Adipocyte (in vitro differentiated cells): ENCODE results near the gene LDB3.

Experiments used
- DNase-seq: peaks from one replicate; pipeline ENCODE4 v3.0.0-alpha.2; 2015; ENCODE audit warnings: low read depth
- H3K27me3 ChIP-seq: replicated peaks from 2 replicates; pipeline ENCODE4 v1.7.0; 2013; ENCODE audit warnings: mild to moderate bottlenecking, low read length, moderate library complexity; ENCODE audit not compliant: control insufficient read depth, insufficient read depth
- H3K36me3 ChIP-seq: 2 replicates; pipeline ENCODE4 v1.7.0; 2013; ENCODE audit warnings: low read length, mild to moderate bottlenecking, moderate library complexity; ENCODE audit not compliant: control insufficient read depth, insufficient read depth, severe bottlenecking
- H3K4me1 ChIP-seq: 2 replicates; pipeline ENCODE4 v1.7.0; 2013; ENCODE audit warnings: mild to moderate bottlenecking, low read length, moderate library complexity; ENCODE audit not compliant: control insufficient read depth, insufficient read depth
- H3K4me3 ChIP-seq: 2 replicates; pipeline ENCODE4 v1.7.0; 2013; ENCODE audit warnings: mild to moderate bottlenecking, low read length, moderate library complexity
- H3K9ac ChIP-seq: 2 replicates; pipeline ENCODE4 v1.7.0; 2013; ENCODE audit warnings: mild to moderate bottlenecking, low read length, moderate library complexity
- H3K9me3 ChIP-seq: 2 replicates; pipeline ENCODE4 v1.7.0; 2013; ENCODE audit warnings: mild to moderate bottlenecking, low read length, moderate library complexity; ENCODE audit not compliant: control insufficient read depth

LDB3 gene

DNA sequence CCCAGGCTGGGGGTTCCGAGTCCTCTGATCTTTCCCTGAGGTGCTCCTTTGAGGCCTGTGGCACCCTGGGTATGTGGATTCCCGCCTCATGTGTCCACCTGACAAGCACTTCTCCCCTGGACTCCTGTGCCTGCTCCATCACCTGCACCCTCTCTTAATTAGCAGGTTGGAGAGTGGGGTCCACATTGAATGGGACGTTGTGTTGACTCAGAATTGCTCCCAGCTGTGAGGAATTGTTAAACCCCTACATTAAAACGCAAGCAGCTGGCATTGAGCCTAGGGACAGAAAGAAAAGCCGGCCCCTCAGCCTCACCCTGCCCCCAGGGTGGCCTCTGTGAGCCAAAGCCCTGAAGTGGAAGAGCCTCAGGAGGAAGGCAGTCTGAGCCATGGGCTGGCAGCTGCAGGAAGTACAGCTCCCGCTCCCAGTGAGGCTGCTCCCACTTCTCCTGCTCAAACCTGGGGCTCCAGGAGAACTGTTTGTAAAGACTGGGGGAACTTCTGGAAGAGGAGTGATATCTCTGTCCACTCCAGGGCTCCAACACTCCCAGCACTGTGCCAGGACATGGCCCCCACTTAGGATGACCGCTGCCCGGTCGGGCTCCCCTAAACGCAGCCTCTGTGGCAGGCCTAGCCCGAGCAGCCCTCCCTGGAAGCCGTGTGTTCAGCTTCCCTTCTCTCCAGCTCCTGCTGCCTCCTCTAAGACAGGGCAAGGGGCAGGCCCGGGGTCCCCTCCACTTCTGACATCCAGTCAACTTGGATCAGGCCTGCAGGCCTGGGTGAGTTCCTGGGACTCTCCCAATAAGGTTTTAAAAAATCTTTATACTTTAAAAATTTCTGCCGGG, 15.7 kb upstream of the LDB3 start:
- peaks cover 23% of the 10 kb centered on the region for H3K4me1 ChIP-seq
- H3K27me3 ChIP-seq = peaks cover 16% of the 10 kb centered on the region
- peak; percentile 30 for DNase-seq
- H3K36me3 ChIP-seq = no peaks in the 10 kb centered on the region
- no peak overlapping the region for H3K4me3 ChIP-seq
- H3K9ac ChIP-seq = no peak overlapping the region
- H3K9me3 ChIP-seq = no peaks in the 10 kb centered on the region

DNA sequence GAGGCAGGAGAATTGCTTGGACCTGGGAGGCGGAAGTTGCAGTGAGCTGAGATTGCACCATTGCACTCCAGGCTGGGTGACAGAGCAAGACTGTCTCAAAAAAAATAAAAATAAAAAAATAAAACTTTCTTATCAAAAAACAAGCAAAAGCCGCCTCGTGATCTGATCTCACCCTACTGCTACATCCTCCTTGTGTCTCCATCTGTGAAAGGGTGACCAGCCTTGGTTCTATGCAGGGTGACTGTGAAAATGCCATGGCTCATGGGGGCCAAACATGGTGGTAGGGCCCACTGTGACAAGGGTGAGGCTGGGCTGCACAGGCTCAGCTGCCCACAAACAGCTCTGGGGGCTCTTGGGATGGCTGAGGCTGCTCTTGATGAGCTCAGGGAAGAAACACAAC, 14.9 kb upstream of the LDB3 start:
- Histone ChIP-seq H3K4me1 (peaks cover 15% of the 10 kb centered on the region), H3K27me3 (peaks cover 16% of the 10 kb centered on the region), H3K36me3 (no peaks in the 10 kb centered on the region), H3K9me3 (no peaks in the 10 kb centered on the region), H3K4me3 (no peak overlapping the region), H3K9ac (no peak overlapping the region)
- DNase-seq = no peak

DNA sequence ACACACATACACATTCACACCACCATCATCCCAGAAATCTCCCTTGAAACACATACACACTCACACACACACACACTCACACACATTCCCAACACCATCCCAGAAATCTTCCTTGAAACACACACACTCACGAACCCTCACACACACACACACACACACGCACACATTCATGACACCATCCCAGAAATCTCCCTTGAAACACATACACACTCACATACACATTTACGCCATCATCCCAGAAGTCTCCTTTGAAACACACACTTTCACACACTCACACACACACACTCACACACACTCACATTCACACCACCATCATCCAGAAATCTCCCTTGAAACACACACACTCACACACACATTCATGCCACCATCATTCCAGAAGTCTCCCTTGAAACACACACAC, 14.3 kb upstream of the LDB3 start:
- H3K27me3 ChIP-seq = peaks cover 16% of the 10 kb centered on the region
- H3K36me3 ChIP-seq = no peaks in the 10 kb centered on the region
- H3K9me3 ChIP-seq = no peaks in the 10 kb centered on the region
- H3K4me1 ChIP-seq = peaks cover 9% of the 10 kb centered on the region
- H3K4me3 ChIP-seq = no peak overlapping the region
- no peak overlapping the region for H3K9ac ChIP-seq
- DNase-seq = no peak

DNA sequence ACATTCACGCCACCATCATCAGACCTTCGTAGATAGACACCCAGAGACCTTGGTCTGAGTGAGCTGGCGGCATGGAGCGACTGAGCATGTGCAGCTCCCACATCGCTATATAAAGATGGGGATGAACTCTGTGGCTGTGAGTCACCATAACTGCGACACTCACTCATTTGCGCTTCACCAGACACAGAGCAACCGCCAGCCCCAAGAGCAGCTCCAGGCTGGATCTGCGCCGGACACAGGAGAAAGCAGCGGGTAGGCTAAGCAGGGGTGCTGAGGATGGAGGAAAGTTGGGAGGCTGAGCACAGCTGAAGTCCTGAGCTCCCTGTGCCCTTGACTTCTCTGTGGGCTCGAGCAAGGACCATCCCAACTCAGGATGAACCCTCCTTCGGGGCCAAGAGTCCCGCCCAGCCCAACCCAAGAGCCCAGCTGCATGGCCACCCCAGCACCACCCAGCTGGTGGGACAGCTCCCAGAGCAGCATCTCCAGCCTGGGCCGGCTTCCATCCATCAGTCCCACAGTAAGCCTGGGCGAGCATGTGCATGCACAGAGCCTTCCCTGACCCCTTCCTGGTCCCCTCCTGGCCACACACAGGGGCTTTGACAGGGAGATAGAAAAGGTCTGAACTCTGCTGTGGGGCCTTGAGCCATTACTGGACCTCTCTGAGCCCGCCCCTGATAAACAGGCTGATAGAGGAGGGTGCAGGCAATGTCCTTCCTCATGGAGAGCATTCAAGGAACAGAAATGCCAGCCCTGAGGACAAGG, 13.7 kb upstream of the LDB3 start, which contains the start of gene OPN4:
TSS of gene OPN4 (plus strand) at position 137 of the 762 bp plus-strand sequence. CDS start at position 374, 237 bp downstream.
- Histone ChIP-seq H3K4me1 (peaks cover 3% of the 10 kb centered on the region), H3K9ac (no peak within 1 kb of the TSS), H3K9me3 (no peaks in the 10 kb centered on the region), H3K36me3 (no peaks in the 10 kb centered on the region), H3K27me3 (peaks cover 21% of the 10 kb centered on the region), H3K4me3 (no peak within 1 kb of the TSS)
- DNase-seq = no peak

DNA sequence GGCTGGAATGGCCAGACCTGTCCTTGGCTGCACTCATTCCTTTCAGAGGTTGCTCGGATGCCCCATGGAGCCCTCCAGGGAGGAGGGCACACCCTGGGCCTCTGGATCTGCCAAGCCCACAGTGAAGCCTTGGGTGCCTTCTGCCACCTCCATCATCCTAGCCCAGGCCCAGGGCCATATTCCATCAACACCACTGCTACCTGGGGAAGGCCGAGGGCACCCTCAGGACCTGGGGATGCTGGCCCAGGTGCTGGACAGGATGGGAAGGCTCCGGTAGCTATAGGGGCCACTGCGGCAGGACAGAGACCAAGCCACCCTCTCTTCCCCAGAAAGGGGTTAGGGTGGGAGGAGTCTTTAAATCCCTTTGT, 13.2 kb upstream of the LDB3 start:
- DNase-seq = no peak
- H3K4me1 ChIP-seq = no peaks in the 10 kb centered on the region
- no peaks in the 10 kb centered on the region for H3K9me3 ChIP-seq
- H3K36me3 ChIP-seq = no peaks in the 10 kb centered on the region
- no peak overlapping the region for H3K4me3 ChIP-seq
- H3K27me3 ChIP-seq = peaks cover 21% of the 10 kb centered on the region
- no peak overlapping the region for H3K9ac ChIP-seq

DNA sequence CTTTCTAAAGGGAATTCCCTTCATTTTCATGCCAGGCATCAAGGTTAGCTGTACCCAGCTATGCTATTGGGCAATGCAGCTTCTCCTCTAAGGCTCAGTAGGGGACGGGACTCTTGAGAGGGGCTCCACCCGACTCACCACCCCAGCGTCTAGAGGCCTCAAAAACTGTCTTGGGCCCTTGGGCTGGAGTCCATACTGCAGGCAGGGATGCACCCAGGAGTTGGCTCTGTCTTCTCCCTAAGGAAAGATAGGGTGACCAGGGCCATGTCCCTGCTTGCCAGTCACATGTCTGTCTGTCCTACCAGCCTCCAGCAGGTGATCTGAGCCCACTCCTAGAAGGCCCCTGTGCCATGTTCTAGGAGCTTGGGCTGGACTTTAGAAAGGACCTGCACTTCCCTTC, 12.7 kb upstream of the LDB3 start:
- Histone ChIP-seq H3K4me1 (no peaks in the 10 kb centered on the region), H3K27me3 (peaks cover 21% of the 10 kb centered on the region), H3K9ac (no peak overlapping the region), H3K36me3 (no peaks in the 10 kb centered on the region), H3K9me3 (no peaks in the 10 kb centered on the region), H3K4me3 (no peak overlapping the region)
- DNase-seq = no peak

DNA sequence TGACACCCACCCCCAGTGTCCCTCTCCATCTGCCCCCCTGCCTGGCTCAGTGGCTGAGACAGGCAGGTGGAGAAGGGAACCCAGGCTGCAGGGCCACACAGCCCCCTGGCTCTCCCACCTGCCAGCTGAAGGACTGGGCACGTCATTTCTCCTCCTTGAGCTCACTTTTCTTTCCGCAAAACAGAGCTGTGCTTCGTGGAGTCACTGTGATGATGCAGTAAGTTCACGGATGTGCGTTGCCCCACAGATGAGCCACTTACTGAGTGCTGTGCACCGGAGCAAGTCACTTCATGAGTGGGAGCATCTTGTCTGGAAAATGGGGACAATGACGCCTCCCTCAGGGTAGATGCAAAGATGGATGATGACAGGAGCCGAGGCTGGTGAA, 11.3 kb upstream of the LDB3 start:
- no peaks in the 10 kb centered on the region for H3K36me3 ChIP-seq
- no peak overlapping the region for H3K4me3 ChIP-seq
- no peaks in the 10 kb centered on the region for H3K9me3 ChIP-seq
- peaks cover 14% of the 10 kb centered on the region for H3K27me3 ChIP-seq
- H3K9ac ChIP-seq = no peak overlapping the region
- no peaks in the 10 kb centered on the region for H3K4me1 ChIP-seq
- DNase-seq = no peak

DNA sequence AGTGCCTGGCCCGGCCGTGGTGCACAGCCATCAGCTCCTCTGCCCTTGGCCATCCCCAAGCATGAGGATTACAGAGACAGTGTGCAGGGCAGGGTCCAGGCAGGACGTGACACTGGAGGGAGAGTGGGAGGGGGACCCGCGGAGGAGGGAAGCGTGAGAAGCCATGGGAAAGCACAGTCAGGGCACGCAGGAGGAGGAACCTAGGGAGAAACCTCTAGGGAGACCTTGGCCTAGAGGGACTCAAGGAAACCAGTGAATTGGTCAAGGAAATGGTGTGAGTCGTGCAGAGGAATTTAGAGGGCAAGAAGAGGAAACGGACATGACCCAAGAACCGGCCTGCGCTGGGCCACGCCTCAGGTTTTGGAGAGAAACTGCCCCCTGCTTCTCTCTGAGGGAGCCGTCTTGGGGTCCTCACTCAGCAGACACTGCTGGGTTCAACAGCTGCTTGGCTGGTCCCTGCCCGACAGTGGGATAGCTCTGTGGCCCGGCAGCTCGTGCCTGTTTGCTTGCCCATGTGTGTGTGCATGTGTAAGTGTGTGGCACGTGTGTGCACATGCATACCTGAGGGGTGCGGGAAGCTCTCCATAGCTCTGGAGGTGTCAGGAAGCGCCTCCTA, 10.8 kb upstream of the LDB3 start:
- no peaks in the 10 kb centered on the region for H3K4me1 ChIP-seq
- H3K4me3 ChIP-seq = no peak overlapping the region
- peaks cover 12% of the 10 kb centered on the region for H3K27me3 ChIP-seq
- H3K9ac ChIP-seq = no peak overlapping the region
- no peaks in the 10 kb centered on the region for H3K36me3 ChIP-seq
- no peak for DNase-seq
- H3K9me3 ChIP-seq = no peaks in the 10 kb centered on the region

DNA sequence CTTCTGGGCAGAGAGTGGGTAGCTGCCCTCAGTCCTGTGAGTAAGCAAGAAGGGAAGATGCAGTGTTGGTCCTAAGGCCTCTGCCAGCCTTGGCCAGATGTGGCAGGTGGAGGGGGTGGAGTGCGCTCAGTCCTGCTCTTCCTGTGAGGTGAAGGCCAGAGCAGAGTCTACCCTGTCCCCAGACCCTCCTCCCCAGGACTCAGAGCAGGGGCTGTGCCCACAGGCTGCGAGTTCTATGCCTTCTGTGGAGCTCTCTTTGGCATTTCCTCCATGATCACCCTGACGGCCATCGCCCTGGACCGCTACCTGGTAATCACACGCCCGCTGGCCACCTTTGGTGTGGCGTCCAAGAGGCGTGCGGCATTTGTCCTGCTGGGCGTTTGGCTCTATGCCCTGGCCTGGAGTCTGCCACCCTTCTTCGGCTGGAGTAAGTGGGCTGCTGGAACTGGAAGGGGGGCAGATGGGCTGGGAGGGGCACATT, 10.0 kb upstream of the LDB3 start:
- no peaks in the 10 kb centered on the region for H3K9me3 ChIP-seq
- DNase-seq = no peak
- H3K36me3 ChIP-seq = no peaks in the 10 kb centered on the region

DNA sequence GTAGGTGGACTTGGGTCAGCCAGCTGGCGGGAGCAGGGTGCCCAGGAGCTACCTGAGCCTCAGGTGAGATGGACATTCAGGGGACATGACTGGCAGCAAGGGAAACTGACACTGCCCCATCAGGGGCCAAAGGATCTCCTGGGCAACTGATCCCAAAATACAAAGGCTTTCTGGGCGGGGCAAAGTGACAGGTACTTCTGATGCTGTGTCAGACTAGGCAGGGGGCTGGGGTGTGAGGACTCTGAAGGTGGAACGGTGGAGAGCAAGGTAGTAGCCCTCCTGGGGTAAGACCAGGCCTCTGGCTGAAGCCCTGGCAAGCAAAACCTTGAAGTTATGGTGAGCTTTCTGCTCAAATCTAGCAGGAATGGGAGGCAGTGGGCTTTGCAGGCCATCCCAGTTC, 9.6 kb upstream of the LDB3 start:
- Histone ChIP-seq H3K27me3 (peaks cover 17% of the 10 kb centered on the region), H3K9ac (no peak overlapping the region), H3K36me3 (no peaks in the 10 kb centered on the region), H3K4me3 (no peak overlapping the region), H3K9me3 (no peaks in the 10 kb centered on the region), H3K4me1 (no peaks in the 10 kb centered on the region)
- DNase-seq = no peak

More for the DNA sequence above, 10.0 kb upstream of the LDB3 start:
- Histone ChIP-seq H3K9ac (no peak overlapping the region), H3K4me3 (no peak overlapping the region), H3K4me1 (no peaks in the 10 kb centered on the region), H3K27me3 (peaks cover 13% of the 10 kb centered on the region)

DNA sequence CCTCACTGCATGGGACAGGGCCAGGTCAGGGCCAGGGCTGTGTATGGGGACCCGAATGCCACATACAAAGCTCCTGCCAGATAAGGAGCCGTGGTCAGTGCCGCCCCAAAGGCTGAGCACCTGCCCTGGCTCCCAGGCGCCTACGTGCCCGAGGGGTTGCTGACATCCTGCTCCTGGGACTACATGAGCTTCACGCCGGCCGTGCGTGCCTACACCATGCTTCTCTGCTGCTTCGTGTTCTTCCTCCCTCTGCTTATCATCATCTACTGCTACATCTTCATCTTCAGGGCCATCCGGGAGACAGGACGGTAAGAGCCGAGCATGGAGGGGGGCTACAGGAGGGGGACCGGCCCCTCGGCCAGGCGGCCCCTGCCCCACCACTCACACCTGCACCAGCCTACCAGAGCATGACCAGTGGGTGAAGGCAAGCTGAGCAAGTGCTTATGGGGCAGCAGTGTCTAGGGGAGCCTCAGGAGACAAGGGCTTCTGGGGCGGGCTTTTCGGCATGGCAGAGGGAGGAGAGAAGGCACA, 9.1 kb upstream of the LDB3 start:
- Histone ChIP-seq H3K9me3 (no peaks in the 10 kb centered on the region), H3K4me1 (no peaks in the 10 kb centered on the region), H3K27me3 (peaks cover 21% of the 10 kb centered on the region), H3K4me3 (no peak overlapping the region), H3K9ac (no peak overlapping the region), H3K36me3 (no peaks in the 10 kb centered on the region)
- DNase-seq = no peak
